K562 (cell line): ENCODE measurements around the gene ATG4D. TPM values are rescaled to one million over a fixed set of nuclear protein-coding genes. Genes with fewer than 3 reads are reported as not detected.

Experiments used
- ARNT ChIP-seq, 2 experiments: fragments of 450-650 bp; IDR thresholded peaks; 2 replicates each; pipeline ENCODE4 v1.6.1; 2016; ENCODE audit warnings: mild to moderate bottlenecking in 1 of 2
- BHLHE40 ChIP-seq: IDR thresholded peaks from 2 replicates; pipeline ENCODE4 v1.6.1; 2011; ENCODE audit warnings: low read length, improper control_type of control experiment
- BRD9 ChIP-seq: fragments of 450-650 bp; IDR thresholded peaks from 2 replicates; pipeline ENCODE4 v1.6.1; 2018; ENCODE audit warnings: low read depth; ENCODE audit not compliant: partially characterized antibody
- DPF2 ChIP-seq: fragments of 450-650 bp; IDR thresholded peaks from 2 replicates; pipeline ENCODE4 v1.6.1; 2016
- EP300 ChIP-seq: IDR thresholded peaks from 2 replicates; pipeline ENCODE4 v1.6.1; 2012; ENCODE audit warnings: low read length, improper control_type of control experiment
- ESRRB ChIP-seq: fragments of 250-450 bp; sonication (Bioruptor Pico); IDR thresholded peaks from 2 replicates; pipeline ENCODE4 v1.5.0; 2020; ENCODE audit warnings: mild to moderate bottlenecking, moderate library complexity, borderline replicate concordance
- ETV1 ChIP-seq: fragments of 450-650 bp; conservative IDR thresholded peaks from 2 replicates; pipeline ENCODE4 v1.6.1; 2016; ENCODE audit warnings: missing genetic modification characterization, control low read depth, low read depth, missing compliant biosample characterization
- HDGF ChIP-seq: fragments of 450-650 bp; IDR thresholded peaks from 2 replicates; pipeline ENCODE4 v1.6.1; 2016
- MAFF ChIP-seq: IDR thresholded peaks from 2 replicates; pipeline ENCODE4 v1.6.1; 2012; ENCODE audit warnings: low read length, improper control_type of control experiment
- MEIS2 ChIP-seq: fragments of 450-650 bp; IDR thresholded peaks from 2 replicates; pipeline ENCODE4 v1.6.1; 2014; ENCODE audit warnings: mild to moderate bottlenecking; ENCODE audit not compliant: partially characterized antibody
- MIER1 ChIP-seq: fragments of 450-650 bp; IDR thresholded peaks from 2 replicates; pipeline ENCODE4 v1.6.1; 2016; ENCODE audit warnings: antibody characterized with exemption, mild to moderate bottlenecking, low read depth
- NELFE ChIP-seq: IDR thresholded peaks from 2 replicates; pipeline ENCODE4 v1.6.1; 2011; ENCODE audit warnings: mild to moderate bottlenecking; ENCODE audit not compliant: insufficient read depth, insufficient read length
- NFXL1 ChIP-seq: fragments of 450-650 bp; formaldehyde crosslinking; IDR thresholded peaks from 2 replicates; pipeline ENCODE4 v1.4.0; 2021; ENCODE audit warnings: mild to moderate bottlenecking
- PHB ChIP-seq: fragments of 250-450 bp; sonication (Bioruptor Pico); IDR thresholded peaks from 2 replicates; pipeline ENCODE4 v1.5.0; 2021
- POLR2H ChIP-seq: IDR thresholded peaks from 2 replicates; pipeline ENCODE4 v1.6.1; 2016; ENCODE audit warnings: missing genetic modification characterization, low read depth, mild to moderate bottlenecking, control low read depth, missing compliant biosample characterization, moderate library complexity
- POLR3A ChIP-seq: IDR thresholded peaks from 2 replicates; pipeline ENCODE4 v1.6.1; 2011; ENCODE audit warnings: borderline replicate concordance, mild to moderate bottlenecking, moderate library complexity; ENCODE audit not compliant: insufficient read length, insufficient read depth; ENCODE audit errors: extremely low read depth
- PTBP1 ChIP-seq: fragments of 200-400 bp; formaldehyde crosslinking; IDR thresholded peaks from 2 replicates; pipeline ENCODE4 v1.6.1; 2017; ENCODE audit warnings: low read depth, low read length
- PTTG1 ChIP-seq: fragments of 450-650 bp; IDR thresholded peaks from 2 replicates; pipeline ENCODE4 v1.6.1; 2016; ENCODE audit warnings: low read depth, mild to moderate bottlenecking, missing genetic modification characterization, missing compliant biosample characterization
- RFX7 ChIP-seq: fragments of 250-450 bp; sonication (Bioruptor Pico); IDR thresholded peaks from 2 replicates; pipeline ENCODE4 v1.5.1; 2021; ENCODE audit warnings: mild to moderate bottlenecking
- SMAD4 ChIP-seq: fragments of 250-450 bp; sonication (Bioruptor Pico); conservative IDR thresholded peaks from 2 replicates; pipeline ENCODE4 v1.8.0; 2021; ENCODE audit warnings: inconsistent platforms, mild to moderate bottlenecking, moderate library complexity
- SPI1 ChIP-seq: IDR thresholded peaks from 2 replicates; pipeline ENCODE4 v1.6.1; 2011; ENCODE audit warnings: low read depth, low read length, control low read depth, borderline replicate concordance
- SREBF1 ChIP-seq: fragments of 150-350 bp; IDR thresholded peaks from 2 replicates; pipeline ENCODE4 v1.6.1; 2014; ENCODE audit warnings: antibody characterized with exemption, low read depth, low read length, borderline replicate concordance
- SRSF7 ChIP-seq: fragments of 200-400 bp; formaldehyde crosslinking; optimal IDR thresholded peaks from 2 replicates; pipeline ENCODE3; 2017; ENCODE audit warnings: mild to moderate bottlenecking, low read depth, low read length
- TRIM24 ChIP-seq, 2 experiments: fragments of 450-650 bp; IDR thresholded peaks; 2 replicates each; pipeline ENCODE4 v1.6.1; 2016
- VEZF1 ChIP-seq: fragments of 200-800 bp; sonication (Bioruptor generic); IDR thresholded peaks from 2 replicates; pipeline ENCODE4 v1.6.1; 2017; ENCODE audit warnings: missing genetic modification characterization, missing compliant biosample characterization
- ZBTB12 ChIP-seq: fragments of 250-450 bp; sonication (Bioruptor Pico); IDR thresholded peaks from 2 replicates; pipeline ENCODE4 v1.4.0; 2020
- ZNF134 ChIP-seq: fragments of 250-450 bp; sonication (Bioruptor Pico); conservative IDR thresholded peaks from 2 replicates; pipeline ENCODE4 v1.4.0; 2020
- ZNF253 ChIP-seq: fragments of 250-450 bp; sonication (Bioruptor Pico); conservative IDR thresholded peaks from 2 replicates; pipeline ENCODE4 v1.6.1; 2021; ENCODE audit warnings: mild to moderate bottlenecking
- ZNF644 ChIP-seq: fragments of 200-800 bp; sonication (Bioruptor generic); IDR thresholded peaks from 2 replicates; pipeline ENCODE4 v1.6.1; 2016; ENCODE audit warnings: low read depth, missing genetic modification characterization, missing compliant biosample characterization
- polyA plus RNA-seq, 8 experiments: library from polyadenylated mRNA; depleted of rRNA in 4 of 8; stranded (reverse) in 5 of 8; unstranded in 3 of 8; fragments of >200 nt; fragmentation: Nextera tagmentation in 2 of 8; fragmentation: Illumina TruSeq in 1 of 8; extraction: Ambion mirVana in 2 of 8; extraction: Trizol in 1 of 8; gene quantifications; 2 replicates each; pipeline versions ENCODE4 v1.2.1 to v1.2.3, GENCODE V29; 2011 to 2014; ENCODE audit warnings: inconsistent platforms in 1 of 8, missing spikeins in 1 of 8
- total RNA-seq, 7 experiments: library from RNA; depleted of rRNA in 6 of 7; stranded (reverse); fragments of >200 nt in 6 of 7; fragmentation: Illumina TruSeq in 2 of 7; extraction: Trizol in 2 of 7; gene quantifications; 2 replicates each; pipeline versions ENCODE4 v1.2.1 to v1.2.3, GENCODE V29; 2011 to 2021; ENCODE audit warnings: low replicate concordance in 1 of 7

The ATG4D gene
- total and polyA plus RNA-seq, 9 of the 15 experiments (the other 6 are each of a cell fraction or from before 2014, with no cell fraction given), result 0.51 to 66.1 (median 22.9) TPM

- TF ChIP-seq SPI1, result peak; percentile 38; the same call in 1 of the 2 replicates
- no peak for TF ChIP-seq ESRRB
- TF ChIP-seq MAFF, result no peak
- no peak for TF ChIP-seq PTTG1 (tag)
- no peak for TF ChIP-seq POLR3A
- TF ChIP-seq POLR2H (tag), result no peak
- TF ChIP-seq EP300, result no peak
- peak; percentile 56 for TF ChIP-seq MEIS2
- TF ChIP-seq PTBP1, result no peak
- no peak for TF ChIP-seq MIER1
- no peak for TF ChIP-seq NELFE
- TF ChIP-seq SMAD4 (CRISPR knock-in tag), result no peak
- TF ChIP-seq RFX7 (CRISPR knock-in tag), result no peak
- no peak for TF ChIP-seq BHLHE40
- no peak for TF ChIP-seq SRSF7
- TF ChIP-seq TRIM24 (IDR thresholded peaks at IDR 0.05), result peak in 1 of 2 experiments; percentile 31; a peak in 1 of 4 replicates
- no peak for TF ChIP-seq NFXL1 (CRISPR knock-in tag)
- TF ChIP-seq SREBF1, result no peak
- TF ChIP-seq ZBTB12 (CRISPR knock-in tag), result no peak
- no peak for TF ChIP-seq ZNF253 (CRISPR knock-in tag)
- no peak for TF ChIP-seq PHB (CRISPR knock-in tag)
- no peak for TF ChIP-seq ZNF134 (CRISPR knock-in tag)
- TF ChIP-seq HDGF, result no peak
- no peak for TF ChIP-seq ZNF644 (tag)
- TF ChIP-seq ETV1 (tag), result 0 out of 2 replicates have a peak, but pooled peaks have one; percentile 25
- no peak for TF ChIP-seq BRD9
- no peak for TF ChIP-seq ARNT (IDR thresholded peaks at IDR 0.05)
- TF ChIP-seq DPF2, result 0 out of 2 replicates have a peak, but pooled peaks have one; percentile 47
- TF ChIP-seq VEZF1 (CRISPR knock-in tag), result 0 out of 2 replicates have a peak, but pooled peaks have one; percentile 28
Observed at GRCh38 chr19:10517760-10518443, 25.8 kb upstream of the ATG4D start (continued).
